ENCODE results near the gene PEX14. TPM values are rescaled to one million over a fixed set of nuclear protein-coding genes. Genes with fewer than 3 reads are reported as not detected.

PEX14 gene
- total and polyA plus RNA-seq, 9 of the 15 experiments (the other 6 are each of a cell fraction or from before 2014, with no cell fraction given), result 2.6 to 45.7 (median 22.7) TPM

- TF ChIP-seq POU5F1 (IDR thresholded peaks at IDR 0.05; ENCODE audit: borderline replicate concordance, low read depth, low read length, partially characterized antibody) (no peak), TCFL5 (CRISPR knock-in tag; conservative IDR thresholded peaks at IDR 0.05) (no peak), ZNF764 (CRISPR knock-in tag; IDR thresholded peaks at IDR 0.05; ENCODE audit: low read depth) (no peak), ZNF408 (CRISPR knock-in tag; IDR thresholded peaks at IDR 0.05; ENCODE audit: low read depth) (no peak), E2F8 (IDR thresholded peaks at IDR 0.05; ENCODE audit: low read depth, partially characterized antibody) (no peak), MEIS2 (IDR thresholded peaks at IDR 0.05; ENCODE audit: partially characterized antibody) (no peak), SMARCA4 (IDR thresholded peaks at IDR 0.05) (no peak), ATF4 (CRISPR knock-in tag; IDR thresholded peaks at IDR 0.05) (no peak), MAZ (CRISPR knock-in tag; conservative IDR thresholded peaks at IDR 0.05 in 1 of 2, IDR thresholded peaks at IDR 0.05 in 1 of 2) (peak in 1 of 2 experiments; percentile 38; a peak in 1 of 4 replicates), JUNB (CRISPR knock-in tag; conservative IDR thresholded peaks at IDR 0.05) (no peak), ZNF282 (CRISPR knock-in tag; IDR thresholded peaks at IDR 0.05) (no peak), RNF2 (IDR thresholded peaks at IDR 0.05) (no peak), RAD21 (CRISPR knock-in tag; conservative IDR thresholded peaks at IDR 0.05 in 1 of 2, IDR thresholded peaks at IDR 0.05 in 1 of 2) (no peak), THAP7 (CRISPR knock-in tag; IDR thresholded peaks at IDR 0.05) (no peak), ARHGAP35 (IDR thresholded peaks at IDR 0.05; ENCODE audit: partially characterized antibody) (no peak), KLF1 (tag; IDR thresholded peaks at IDR 0.05) (no peak), SRSF7 (optimal IDR thresholded peaks at IDR 0.05; ENCODE audit: low read depth, low read length) (no peak), ZKSCAN3 (CRISPR knock-in tag; IDR thresholded peaks at IDR 0.05) (no peak), PHF20 (IDR thresholded peaks at IDR 0.05; ENCODE audit: partially characterized antibody) (no peak), ZFP91 (CRISPR knock-in tag; IDR thresholded peaks at IDR 0.05) (no peak), TAF9B (IDR thresholded peaks at IDR 0.05; ENCODE audit: partially characterized antibody) (no peak), POLR2G (IDR thresholded peaks at IDR 0.05; ENCODE audit: low read depth, low read length) (0 out of 2 replicates have a peak, but pooled peaks have one; percentile 42), ZNF12 (CRISPR knock-in tag; IDR thresholded peaks at IDR 0.05) (no peak), ILF3 (IDR thresholded peaks at IDR 0.05; ENCODE audit: borderline replicate concordance) (no peak)
These were observed 204.9 kb downstream of the PEX14 start (continued) for GRCh38 chr1:10679496-10680220.
